Body of pancreas (tissue), 4 donors: ENCODE data around the gene SAPCD1.

Experiments used
- CTCF ChIP-seq, 7 experiments: fragments of 450-650 bp in 4 of 7; fragments of 200-600 bp in 3 of 7; sonication (generic) in 3 of 7; IDR thresholded peaks; one replicate each; pipeline ENCODE4 v1.5.1; 2016 to 2019; ENCODE audit warnings: antibody characterized with exemption in 7 of 7
- POLR2A ChIP-seq, 3 donors: fragments of 450-650 bp; IDR thresholded peaks; one replicate each; pipeline ENCODE4 v1.6.1; 2016; ENCODE audit warnings: antibody characterized with exemption in 3 of 3, mild to moderate bottlenecking in 2 of 3

GRCh38 chr6:31736021-31736767 lies 26.3 kb upstream of the SAPCD1 start, which contains the start of gene CLIC1:
- TF ChIP-seq CTCF (IDR thresholded peaks at IDR 0.05), result no peak
- TF ChIP-seq POLR2A (IDR thresholded peaks at IDR 0.05), result peak; percentile 72 to 93 (median 91)
